Measurements from ENCODE around the gene APOLD1. TPM values are rescaled to one million over a fixed set of nuclear protein-coding genes. Genes with fewer than 3 reads are reported as not detected.

APOLD1 gene
- total RNA-seq, 2 donors from 2014 or later = 10.1 to 23.4 TPM

DNA sequence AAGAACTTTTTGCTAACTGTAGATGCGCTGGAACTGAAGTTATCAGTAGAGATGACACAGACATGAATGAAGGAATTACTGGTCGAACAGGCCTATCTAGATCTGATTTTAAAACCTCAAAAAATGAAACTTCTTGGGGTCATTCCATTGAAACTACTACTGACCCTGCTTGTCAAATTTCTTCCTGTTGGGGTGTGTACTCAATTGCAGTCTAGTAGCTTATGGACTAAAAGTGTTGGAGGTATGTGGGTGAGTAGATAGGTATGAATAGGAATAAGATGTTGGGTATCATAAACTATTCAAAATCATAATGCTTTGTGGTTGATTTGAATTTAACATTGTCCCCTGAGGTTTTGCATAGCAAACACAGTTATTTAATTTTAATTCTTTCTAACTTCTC, 9.2 kb downstream of the APOLD1 start:
- intact Hi-C loops (cut with DNase I) = no loop called here
- Histone ChIP-seq H3K4me3 (no peak overlapping the region), H3K4me1 (peaks cover 10% of the 10 kb centered on the region), H3K9me3 (no peaks in the 10 kb centered on the region), H3K27ac (no peak overlapping the region), H3K36me3 (replicated peaks in 1 of 2; ENCODE audit: insufficient read depth in 1 of 2, low read depth in 2 of 2) (no peaks in the 10 kb centered on the region), H3K27me3 (no peaks in the 10 kb centered on the region)
- TF ChIP-seq POLR2A (IDR thresholded peaks at IDR 0.05) (no peak), CTCF (IDR thresholded peaks at IDR 0.05) (no peak)
- 83 to 84% methylated on average over 2 of the region's 2 CpGs for WGBS, 2 donors
- ATAC-seq (no peak), DNase-seq (no peak)

- Histone ChIP-seq H3K9me3 (no peaks in the 10 kb centered on the region), H3K27me3 (no peaks in the 10 kb centered on the region), H3K36me3 (replicated peaks in 1 of 2; ENCODE audit: insufficient read depth in 1 of 2, low read depth in 2 of 2) (no peaks in the 10 kb centered on the region), H3K27ac (no peak overlapping the region), H3K4me1 (peaks cover 10% of the 10 kb centered on the region), H3K4me3 (no peak overlapping the region)
- no peak for TF ChIP-seq POLR2A (IDR thresholded peaks at IDR 0.05)
- no peak for TF ChIP-seq CTCF (IDR thresholded peaks at IDR 0.05)
- DNase-seq (no peak), ATAC-seq (no peak)
- intact Hi-C loops (cut with DNase I) = no loop called here
- 90 to 95% methylated on average over 3 of the region's 3 CpGs for WGBS, 2 donors
Observed at GRCh38 chr12:12796171-12796570, 10.7 kb downstream of the APOLD1 start.

- TF ChIP-seq POLR2A (IDR thresholded peaks at IDR 0.05) (no peak), CTCF (IDR thresholded peaks at IDR 0.05) (no peak)
- 75 to 79% methylated on average over 9 of the region's 9 CpGs for WGBS, 2 donors
Observed at GRCh38 chr12:12796928-12797793, 11.7 kb downstream of the APOLD1 start.

DNA sequence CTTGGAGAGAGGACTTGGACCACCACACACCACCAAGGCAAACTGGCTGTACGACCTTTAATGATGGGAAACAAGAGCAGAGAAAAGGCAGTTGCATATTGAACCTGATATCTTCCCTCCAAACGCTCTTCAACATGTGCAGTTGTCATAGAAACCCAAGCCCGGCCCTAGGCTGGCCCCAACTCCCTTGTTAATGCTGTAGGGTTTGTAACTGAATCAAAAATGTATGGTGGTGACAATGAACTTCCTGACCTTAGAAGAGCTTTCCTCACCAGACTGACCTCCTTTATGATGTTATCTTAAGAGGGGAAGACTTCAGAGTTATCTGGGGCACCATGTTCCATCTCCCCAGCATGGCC, 12.3 kb downstream of the APOLD1 start:
- Histone ChIP-seq H3K4me1 (no peaks in the 10 kb centered on the region), H3K27ac (no peak overlapping the region), H3K4me3 (no peak overlapping the region), H3K27me3 (no peaks in the 10 kb centered on the region), H3K36me3 (replicated peaks in 1 of 2; ENCODE audit: insufficient read depth in 1 of 2, low read depth in 2 of 2) (no peaks in the 10 kb centered on the region), H3K9me3 (no peaks in the 10 kb centered on the region)
- DNase-seq (no peak), ATAC-seq (no peak)
- TF ChIP-seq POLR2A (IDR thresholded peaks at IDR 0.05) (no peak), CTCF (IDR thresholded peaks at IDR 0.05) (no peak)
- 82 to 87% methylated on average over 3 of the region's 3 CpGs for whole genome bisulfite sequencing, 2 donors
- intact Hi-C loops (cut with DNase I) = no loop called here

More at GRCh38 chr12:12796928-12797793, 11.7 kb downstream of the APOLD1 start:
- no peak for DNase-seq
- no peak for ATAC-seq
- no peaks in the 10 kb centered on the region for H3K9me3 ChIP-seq
- peaks cover 2% of the 10 kb centered on the region for H3K4me1 ChIP-seq
- no peak overlapping the region for H3K4me3 ChIP-seq
- no peaks in the 10 kb centered on the region for H3K36me3 ChIP-seq (replicated peaks in 1 of 2; ENCODE audit: insufficient read depth in 1 of 2, low read depth in 2 of 2)
- intact Hi-C loops (cut with DNase I) = no loop called here
- no peaks in the 10 kb centered on the region for H3K27me3 ChIP-seq
- H3K27ac ChIP-seq = no peak overlapping the region

DNA sequence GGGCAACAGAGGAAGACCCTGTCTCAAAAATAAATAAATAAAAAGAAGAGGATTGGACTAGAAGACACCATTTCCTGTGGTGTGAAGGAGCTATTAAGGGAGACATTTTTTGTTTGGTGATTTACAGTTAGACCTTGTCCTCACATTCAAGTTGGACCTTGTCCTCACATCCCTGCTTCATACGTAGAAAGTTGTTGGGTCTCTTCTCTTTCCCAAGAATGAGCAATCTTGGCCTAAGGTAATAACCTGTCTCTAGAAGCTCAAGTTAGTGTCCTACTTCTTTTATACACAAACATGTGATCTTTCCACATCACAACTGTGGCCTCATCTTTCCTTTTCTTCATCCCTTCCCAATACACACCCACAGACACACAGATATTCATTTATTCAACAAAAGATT, 13.0 kb downstream of the APOLD1 start:
- Histone ChIP-seq H3K4me3 (no peak overlapping the region), H3K27ac (no peak overlapping the region), H3K9me3 (no peaks in the 10 kb centered on the region), H3K4me1 (no peaks in the 10 kb centered on the region), H3K27me3 (no peaks in the 10 kb centered on the region), H3K36me3 (replicated peaks in 1 of 2; ENCODE audit: insufficient read depth in 1 of 2, low read depth in 2 of 2) (no peaks in the 10 kb centered on the region)
- intact Hi-C loops (cut with DNase I) = no loop called here
- ATAC-seq = no peak
- WGBS, 2 donors = 91 to 100% methylated on average over 1 of the region's 1 CpG
- DNase-seq = no peak
- TF ChIP-seq POLR2A (IDR thresholded peaks at IDR 0.05) (no peak), CTCF (IDR thresholded peaks at IDR 0.05) (no peak)
